CD4-positive, alpha-beta memory T cell (primary cell): ENCODE results near the gene VAV2. TPM values are rescaled to one million over a fixed set of nuclear protein-coding genes. Genes with fewer than 3 reads are reported as not detected.

Experiments used
- CTCF ChIA-PET: fragments of 350-600 bp; sonication (Branson Sonifier 250); formaldehyde crosslinking; loops from one replicate; lab custom pipeline; 2021; ENCODE audit warnings: inconsistent platforms; ENCODE audit not compliant: partially characterized antibody; lab: Charles Lee
- POLR2A ChIA-PET: fragments of 350-600 bp; sonication (Branson Sonifier 250); formaldehyde crosslinking; loops from one replicate; lab custom pipeline; 2021; ENCODE audit not compliant: partially characterized antibody; lab: Charles Lee
- DNase-seq, 5 donors: peaks; one replicate each; pipeline versions ENCODE4 v3.0.0 to v3.0.0-alpha.2; 2020 to 2022; ENCODE audit warnings: mixed read lengths in 1 of 5
- H3K27ac ChIP-seq: one replicate; pipeline ENCODE4 v1.7.0; 2013; ENCODE audit warnings: low read depth, low read length
- H3K27me3 ChIP-seq: 2 replicates; pipeline ENCODE4 v1.7.0; 2013; ENCODE audit warnings: mild to moderate bottlenecking, low read length, moderate library complexity; ENCODE audit not compliant: insufficient read depth
- H3K36me3 ChIP-seq: 2 replicates; pipeline ENCODE4 v1.7.0; 2013; ENCODE audit warnings: mild to moderate bottlenecking, low read length, moderate library complexity; ENCODE audit not compliant: insufficient read depth
- H3K4me1 ChIP-seq: 2 replicates; pipeline ENCODE4 v1.7.0; 2013; ENCODE audit warnings: mild to moderate bottlenecking, low read length, moderate library complexity; ENCODE audit not compliant: insufficient read depth
- H3K4me3 ChIP-seq, 2 donors: one replicate each; pipeline ENCODE4 v1.7.0; 2013; ENCODE audit warnings: low read length in 2 of 2, mild to moderate bottlenecking in 1 of 2
- H3K9me3 ChIP-seq, 2 donors: one replicate each; pipeline ENCODE4 v1.7.0; 2013; ENCODE audit warnings: low read length in 2 of 2, control low read depth in 1 of 2; ENCODE audit not compliant: control insufficient read depth in 1 of 2
- H3K27ac Mint-ChIP-seq, 7 donors: one replicate each; pipeline ENCODE4 v1.8.0; 2020 to 2021; ENCODE audit warnings: mixed read lengths in 7 of 7, mild to moderate bottlenecking in 6 of 7, inconsistent platforms in 3 of 7, moderate library complexity in 3 of 7
- H3K27me3 Mint-ChIP-seq, 2 donors: one replicate each; pipeline ENCODE4 v1.8.0; 2020 to 2021; ENCODE audit warnings: mixed read lengths in 2 of 2
- H3K36me3 Mint-ChIP-seq, 2 donors: one replicate each; pipeline ENCODE4 v1.8.0; 2020 to 2021; ENCODE audit warnings: mixed read lengths in 2 of 2, inconsistent platforms in 1 of 2, mild to moderate bottlenecking in 1 of 2
- H3K4me1 Mint-ChIP-seq, 4 donors: one replicate each; pipeline ENCODE4 v1.8.0; 2020 to 2021; ENCODE audit warnings: mixed read lengths in 4 of 4, mild to moderate bottlenecking in 1 of 4
- H3K4me3 Mint-ChIP-seq, 8 donors: one replicate each; pipeline ENCODE4 v1.8.0; 2020 to 2021; ENCODE audit warnings: mixed read lengths in 8 of 8, mild to moderate bottlenecking in 7 of 8, moderate library complexity in 6 of 8, inconsistent platforms in 3 of 8
- H3K9me3 Mint-ChIP-seq, 8 donors: one replicate each; pipeline ENCODE4 v1.8.0; 2020 to 2021; ENCODE audit warnings: mixed read lengths in 8 of 8, mild to moderate bottlenecking in 5 of 8, inconsistent platforms in 3 of 8, moderate library complexity in 1 of 8
- intact Hi-C: fragments of 100-400 bp; cut with micrococcal nuclease; formaldehyde crosslinking; loops from one replicate; pipeline ENCODE4 v1.15.1; 2023
- polyA plus RNA-seq, 2 donors: library from polyadenylated mRNA; unstranded; fragments of 300-500 nt; fragmentation: Illumina TruSeq; gene quantifications; one replicate each; pipeline ENCODE4 v1.2.3, GENCODE V29; 2021
- total RNA-seq, 2 experiments: library from RNA; stranded (reverse); gene quantifications; one replicate each; pipeline ENCODE4 v1.2.3, GENCODE V29; 2021

Gene VAV2
- total and polyA plus RNA-seq, 4 experiments from 2014 or later: 0.26 to 3.0 (median 1.0) TPM

DNA sequence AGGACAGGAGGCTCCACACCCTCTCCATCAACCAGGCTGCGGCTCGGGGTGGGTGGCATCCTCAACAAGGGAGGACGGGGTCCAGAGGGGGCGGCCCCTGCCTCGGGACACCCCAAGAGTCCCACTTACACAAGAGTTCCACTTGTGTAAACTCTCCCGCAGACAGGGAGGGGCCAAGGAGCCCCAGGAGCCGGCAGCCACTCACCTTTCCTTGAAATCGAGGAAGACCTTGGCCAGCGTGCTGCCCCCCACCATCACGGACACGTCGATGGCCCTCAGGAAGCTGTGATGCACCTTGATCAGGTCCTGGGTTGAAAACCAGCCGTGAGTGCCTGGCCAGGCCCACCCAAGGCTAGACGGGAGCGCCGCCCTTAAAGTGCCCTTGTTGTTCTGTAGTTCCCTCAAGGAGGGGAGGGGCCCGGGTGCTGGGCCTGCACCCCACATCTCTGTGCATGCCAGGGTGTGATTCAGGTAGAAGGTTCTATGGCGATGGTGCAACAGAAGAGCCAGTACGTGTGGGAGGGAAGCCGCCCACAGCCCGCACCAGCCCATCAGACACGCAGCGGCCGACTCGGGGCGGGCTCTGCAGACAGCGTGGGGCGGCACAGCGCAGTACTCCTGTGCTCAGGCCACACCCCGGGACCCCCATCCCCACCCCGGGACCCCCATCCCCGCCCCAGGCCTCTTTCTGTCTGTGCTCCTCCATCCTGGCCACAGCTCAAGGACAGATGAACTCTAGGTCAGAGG lies 186.1 kb downstream of the VAV2 start:
- H3K36me3 ChIP-seq: no peaks in the 10 kb centered on the region
- H3K9me3 ChIP-seq: no peaks in the 10 kb centered on the region
- H3K27me3 Mint-ChIP-seq: no peaks in the 10 kb centered on the region
- H3K27ac Mint-ChIP-seq: no peak overlapping the region
- H3K4me3 ChIP-seq: no peak overlapping the region
- intact Hi-C loops: no loop called here
- POLR2A ChIA-PET: no interaction called here
- H3K4me1 Mint-ChIP-seq: no peaks in the 10 kb centered on the region
- DNase-seq: no peak
- no peaks in the 10 kb centered on the region for H3K9me3 Mint-ChIP-seq
- H3K4me3 Mint-ChIP-seq: no peak overlapping the region
- CTCF ChIA-PET: no interaction called here
- no peak overlapping the region for H3K27ac ChIP-seq
- no peaks in the 10 kb centered on the region for H3K4me1 ChIP-seq
- H3K27me3 ChIP-seq: no peaks in the 10 kb centered on the region
- no peaks in the 10 kb centered on the region for H3K36me3 Mint-ChIP-seq

- Mint-ChIP-seq H3K27me3 (no peaks in the 10 kb centered on the region), H3K36me3 (no peaks in the 10 kb centered on the region), H3K4me1 (no peaks in the 10 kb centered on the region), H3K9me3 (no peaks in the 10 kb centered on the region), H3K4me3 (no peak overlapping the region), H3K27ac (no peak overlapping the region)
- no peaks in the 10 kb centered on the region for H3K4me1 ChIP-seq
- no peak overlapping the region for H3K4me3 ChIP-seq
- intact Hi-C loops: no loop called here
- no peaks in the 10 kb centered on the region for H3K9me3 ChIP-seq
- POLR2A ChIA-PET: no interaction called here
- H3K36me3 ChIP-seq: no peaks in the 10 kb centered on the region
- no peak for DNase-seq
- CTCF ChIA-PET: interaction anchor here (0.9 kb wide), 1 partner anchor 10 kb away, joined by 3 read pairs; no protein-coding TSS in a partner anchor
- H3K27ac ChIP-seq: no peak overlapping the region
- no peaks in the 10 kb centered on the region for H3K27me3 ChIP-seq
Measured at GRCh38 chr9:133804199-133804598, 187.9 kb downstream of the VAV2 start.

GRCh38 chr9:133803745-133804144 lies 188.4 kb downstream of the VAV2 start:
- Mint-ChIP-seq H3K9me3 (no peaks in the 10 kb centered on the region), H3K36me3 (no peaks in the 10 kb centered on the region), H3K27ac (peak overlapping the region in 1 of 7 donors; percentile 57), H3K27me3 (no peaks in the 10 kb centered on the region), H3K4me3 (no peak overlapping the region), H3K4me1 (no peaks in the 10 kb centered on the region)
- ChIA-PET POLR2A (no interaction called here), CTCF (interaction anchor here (0.9 kb wide), 1 partner anchor 10 kb away, joined by 3 read pairs; no protein-coding TSS in a partner anchor)
- no peak for DNase-seq
- H3K9me3 ChIP-seq: no peaks in the 10 kb centered on the region
- H3K4me3 ChIP-seq: no peak overlapping the region
- intact Hi-C loops: no loop called here
- H3K27me3 ChIP-seq: no peaks in the 10 kb centered on the region
- H3K4me1 ChIP-seq: no peaks in the 10 kb centered on the region
- no peaks in the 10 kb centered on the region for H3K36me3 ChIP-seq
- no peak overlapping the region for H3K27ac ChIP-seq

- no peak overlapping the region for H3K27ac ChIP-seq
- no peak for DNase-seq
- Mint-ChIP-seq H3K27me3 (no peaks in the 10 kb centered on the region), H3K4me3 (no peak overlapping the region), H3K4me1 (no peaks in the 10 kb centered on the region), H3K27ac (no peak overlapping the region), H3K9me3 (no peaks in the 10 kb centered on the region), H3K36me3 (no peaks in the 10 kb centered on the region)
- no peak overlapping the region for H3K4me3 ChIP-seq
- no peaks in the 10 kb centered on the region for H3K9me3 ChIP-seq
- no peaks in the 10 kb centered on the region for H3K4me1 ChIP-seq
- CTCF ChIA-PET: interaction anchor here (0.9 kb wide), 1 partner anchor 9 kb away, joined by 3 read pairs; no protein-coding TSS in a partner anchor
- no peaks in the 10 kb centered on the region for H3K27me3 ChIP-seq
- intact Hi-C loops: no loop called here
- POLR2A ChIA-PET: no interaction called here
- no peaks in the 10 kb centered on the region for H3K36me3 ChIP-seq
Measured at GRCh38 chr9:133803028-133803585, 189.0 kb downstream of the VAV2 start.

- no peaks in the 10 kb centered on the region for H3K9me3 Mint-ChIP-seq
- H3K4me3 Mint-ChIP-seq: no peak overlapping the region
- Histone ChIP-seq H3K27me3 (no peaks in the 10 kb centered on the region), H3K36me3 (no peaks in the 10 kb centered on the region), H3K4me3 (no peak overlapping the region), H3K27ac (no peak overlapping the region), H3K4me1 (no peaks in the 10 kb centered on the region), H3K9me3 (no peaks in the 10 kb centered on the region)
- no peak for DNase-seq
- H3K4me1 Mint-ChIP-seq: no peaks in the 10 kb centered on the region
- no peaks in the 10 kb centered on the region for H3K27me3 Mint-ChIP-seq
- no peak overlapping the region for H3K27ac Mint-ChIP-seq
- ChIA-PET POLR2A (no interaction called here), CTCF (no interaction called here)
- intact Hi-C loops: no loop called here
- H3K36me3 Mint-ChIP-seq: no peaks in the 10 kb centered on the region
Measured at GRCh38 chr9:133801739-133802138, 190.4 kb downstream of the VAV2 start.

DNA sequence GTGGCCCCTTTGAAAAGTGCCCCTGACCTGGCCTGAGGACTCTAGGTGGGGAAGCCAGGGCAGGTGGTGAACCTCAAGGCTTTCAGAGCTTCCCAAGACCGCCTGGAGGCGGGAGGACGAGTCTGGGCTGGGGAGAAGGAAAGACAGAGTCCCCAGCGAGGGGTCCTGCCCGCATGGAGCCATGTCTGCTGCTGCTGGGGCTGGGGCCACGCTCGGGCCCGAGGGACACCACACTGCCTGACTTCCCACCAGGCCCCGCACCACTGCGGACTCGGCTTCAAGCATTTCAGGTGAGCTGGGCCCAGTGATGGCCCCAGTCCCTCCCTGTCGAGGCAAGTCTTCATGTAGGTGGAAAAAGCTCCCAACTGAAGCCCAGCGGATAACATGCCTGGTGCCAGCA lies 191.9 kb downstream of the VAV2 start:
- H3K36me3 ChIP-seq: no peaks in the 10 kb centered on the region

GRCh38 chr9:133799716-133800115 lies 192.4 kb downstream of the VAV2 start:
- intact Hi-C loops: no loop called here
- POLR2A ChIA-PET: no interaction called here
- CTCF ChIA-PET: no interaction called here
- no peaks in the 10 kb centered on the region for H3K9me3 Mint-ChIP-seq
- Histone ChIP-seq H3K9me3 (no peaks in the 10 kb centered on the region), H3K27ac (no peak overlapping the region), H3K27me3 (no peaks in the 10 kb centered on the region), H3K4me1 (no peaks in the 10 kb centered on the region), H3K4me3 (no peak overlapping the region), H3K36me3 (no peaks in the 10 kb centered on the region)
- no peaks in the 10 kb centered on the region for H3K36me3 Mint-ChIP-seq
- no peaks in the 10 kb centered on the region for H3K27me3 Mint-ChIP-seq
- H3K4me1 Mint-ChIP-seq: no peaks in the 10 kb centered on the region
- no peak overlapping the region for H3K27ac Mint-ChIP-seq
- H3K4me3 Mint-ChIP-seq: peak overlapping the region in 1 of 8 donors; percentile 6
- no peak for DNase-seq

More for the DNA sequence above, 191.9 kb downstream of the VAV2 start:
- H3K9me3 ChIP-seq: no peaks in the 10 kb centered on the region
- DNase-seq: no peak
- ChIA-PET POLR2A (no interaction called here), CTCF (no interaction called here)
- H3K27me3 ChIP-seq: no peaks in the 10 kb centered on the region
- Mint-ChIP-seq H3K36me3 (no peaks in the 10 kb centered on the region), H3K4me1 (no peaks in the 10 kb centered on the region), H3K27ac (no peak overlapping the region), H3K4me3 (no peak overlapping the region), H3K27me3 (no peaks in the 10 kb centered on the region), H3K9me3 (no peaks in the 10 kb centered on the region)
- H3K4me1 ChIP-seq: no peaks in the 10 kb centered on the region
- intact Hi-C loops: no loop called here
- no peak overlapping the region for H3K27ac ChIP-seq
- H3K4me3 ChIP-seq: no peak overlapping the region
